Stimulated activated CD8-positive, alpha-beta memory T cell treated with anti-CD3 and anti-CD28 coated beads, Interleukin-4, amount 100 ng/mL, for 24 hours (primary cell): ENCODE measurements around the gene TAOK1.

ENCODE experiments used
- DNase-seq: peaks from one replicate; pipeline ENCODE4 v3.0.0-alpha.2; 2020; ENCODE audit warnings: low read depth

The TAOK1 gene

GRCh38 chr17:29595943-29596774, 206.0 kb downstream of the TAOK1 start:
- no peak for DNase-seq

GRCh38 chr17:29596811-29597210, 206.6 kb downstream of the TAOK1 start:
- DNase-seq: no peak

- DNase-seq: no peak
Measured at GRCh38 chr17:29597361-29598172, 207.4 kb downstream of the TAOK1 start.
